ENCODE results near the gene ARID1B. TPM values are rescaled to one million over a fixed set of nuclear protein-coding genes. Genes with fewer than 3 reads are reported as not detected.

ARID1B gene
- total and polyA plus RNA-seq, 9 donors: 44.2 to 72.5 (median 63.5) TPM

GRCh38 chr6:157215717-157216116 is 438.5 kb downstream of the ARID1B start:
- Histone ChIP-seq H3K36me3 (ENCODE audit: control insufficient read depth, insufficient read depth, low read length) (no peaks in the 10 kb centered on the region), H3K9me3 (replicated peaks; ENCODE audit: control insufficient read depth, low read depth, low read length) (no peaks in the 10 kb centered on the region), H3K4me3 (ENCODE audit: low read length) (no peak overlapping the region), H3K27me3 (ENCODE audit: control insufficient read depth, insufficient read depth, low read length) (no peaks in the 10 kb centered on the region), H3K4me1 (ENCODE audit: control insufficient read depth, insufficient read depth, low read length) (peaks cover 6% of the 10 kb centered on the region), H3K27ac (ENCODE audit: low read length) (no peak overlapping the region)
- WGBS (ENCODE audit: insufficient coverage): no CpG with 5 or more reads among the region's 2 CpGs
- no peak for DNase-seq

GRCh38 chr6:157216570-157216969 is 439.4 kb downstream of the ARID1B start:
- Histone ChIP-seq H3K9me3 (replicated peaks; ENCODE audit: control insufficient read depth, low read depth, low read length) (no peaks in the 10 kb centered on the region), H3K27me3 (ENCODE audit: control insufficient read depth, insufficient read depth, low read length) (no peaks in the 10 kb centered on the region), H3K27ac (ENCODE audit: low read length) (no peak overlapping the region), H3K36me3 (ENCODE audit: control insufficient read depth, insufficient read depth, low read length) (no peaks in the 10 kb centered on the region), H3K4me3 (ENCODE audit: low read length) (no peak overlapping the region), H3K4me1 (ENCODE audit: control insufficient read depth, insufficient read depth, low read length) (peaks cover 6% of the 10 kb centered on the region)
- 87% methylated on average over 5 of the region's 5 CpGs for WGBS (ENCODE audit: insufficient coverage)
- DNase-seq: no peak

- H3K4me3 ChIP-seq (ENCODE audit: low read length): no peak overlapping the region
- 77% methylated on average over 20 of the region's 20 CpGs for WGBS (ENCODE audit: insufficient coverage)
- H3K27me3 ChIP-seq (ENCODE audit: control insufficient read depth, insufficient read depth, low read length): no peaks in the 10 kb centered on the region
- H3K4me1 ChIP-seq (ENCODE audit: control insufficient read depth, insufficient read depth, low read length): peaks cover 6% of the 10 kb centered on the region
- no peak for DNase-seq
- H3K9me3 ChIP-seq (replicated peaks; ENCODE audit: control insufficient read depth, low read depth, low read length): no peaks in the 10 kb centered on the region
- H3K36me3 ChIP-seq (ENCODE audit: control insufficient read depth, insufficient read depth, low read length): no peaks in the 10 kb centered on the region
- H3K27ac ChIP-seq (ENCODE audit: low read length): no peak overlapping the region
Measured at GRCh38 chr6:157217198-157217893, 440.2 kb downstream of the ARID1B start.

DNA sequence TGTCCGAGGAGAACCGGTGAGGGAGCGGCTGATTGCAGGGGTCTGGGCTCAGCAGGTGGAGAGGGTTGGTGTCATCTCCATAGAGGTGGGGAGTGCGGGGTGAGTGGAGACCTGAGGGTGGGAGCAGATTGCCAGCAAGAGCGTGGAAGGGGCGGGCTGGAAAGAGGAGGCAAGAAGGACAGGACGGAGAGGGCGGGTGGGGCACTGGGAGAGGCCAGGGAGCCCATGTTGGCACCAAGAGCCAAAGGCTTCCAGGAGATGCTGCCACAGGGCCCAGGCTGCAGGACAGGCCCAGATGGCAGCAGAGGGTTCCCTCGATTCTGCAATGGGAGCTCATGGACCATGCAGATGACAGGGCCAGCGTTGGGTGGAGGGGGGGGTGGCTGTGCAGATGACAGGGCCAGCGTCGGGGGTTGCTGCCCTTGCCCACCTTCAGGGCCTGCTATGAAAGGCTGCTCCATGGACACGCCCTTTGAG is 440.8 kb downstream of the ARID1B start:
- Histone ChIP-seq H3K27me3 (ENCODE audit: control insufficient read depth, insufficient read depth, low read length) (peaks cover 2% of the 10 kb centered on the region), H3K4me1 (ENCODE audit: control insufficient read depth, insufficient read depth, low read length) (peaks cover 6% of the 10 kb centered on the region), H3K36me3 (ENCODE audit: control insufficient read depth, insufficient read depth, low read length) (no peaks in the 10 kb centered on the region), H3K9me3 (replicated peaks; ENCODE audit: control insufficient read depth, low read depth, low read length) (no peaks in the 10 kb centered on the region), H3K4me3 (ENCODE audit: low read length) (no peak overlapping the region), H3K27ac (ENCODE audit: low read length) (no peak overlapping the region)
- WGBS (ENCODE audit: insufficient coverage): 92% methylated on average over 13 of the region's 13 CpGs
- no peak for DNase-seq

- H3K4me3 ChIP-seq (ENCODE audit: low read length): no peak overlapping the region
- DNase-seq: no peak
- no peaks in the 10 kb centered on the region for H3K36me3 ChIP-seq (ENCODE audit: control insufficient read depth, insufficient read depth, low read length)
- no peaks in the 10 kb centered on the region for H3K9me3 ChIP-seq (replicated peaks; ENCODE audit: control insufficient read depth, low read depth, low read length)
- H3K4me1 ChIP-seq (ENCODE audit: control insufficient read depth, insufficient read depth, low read length): peaks cover 3% of the 10 kb centered on the region
- 87% methylated on average over 15 of the region's 23 CpGs for WGBS (ENCODE audit: insufficient coverage)
- H3K27ac ChIP-seq (ENCODE audit: low read length): no peak overlapping the region
- peaks cover 2% of the 10 kb centered on the region for H3K27me3 ChIP-seq (ENCODE audit: control insufficient read depth, insufficient read depth, low read length)
Measured at GRCh38 chr6:157218371-157219198, 441.4 kb downstream of the ARID1B start.

DNA sequence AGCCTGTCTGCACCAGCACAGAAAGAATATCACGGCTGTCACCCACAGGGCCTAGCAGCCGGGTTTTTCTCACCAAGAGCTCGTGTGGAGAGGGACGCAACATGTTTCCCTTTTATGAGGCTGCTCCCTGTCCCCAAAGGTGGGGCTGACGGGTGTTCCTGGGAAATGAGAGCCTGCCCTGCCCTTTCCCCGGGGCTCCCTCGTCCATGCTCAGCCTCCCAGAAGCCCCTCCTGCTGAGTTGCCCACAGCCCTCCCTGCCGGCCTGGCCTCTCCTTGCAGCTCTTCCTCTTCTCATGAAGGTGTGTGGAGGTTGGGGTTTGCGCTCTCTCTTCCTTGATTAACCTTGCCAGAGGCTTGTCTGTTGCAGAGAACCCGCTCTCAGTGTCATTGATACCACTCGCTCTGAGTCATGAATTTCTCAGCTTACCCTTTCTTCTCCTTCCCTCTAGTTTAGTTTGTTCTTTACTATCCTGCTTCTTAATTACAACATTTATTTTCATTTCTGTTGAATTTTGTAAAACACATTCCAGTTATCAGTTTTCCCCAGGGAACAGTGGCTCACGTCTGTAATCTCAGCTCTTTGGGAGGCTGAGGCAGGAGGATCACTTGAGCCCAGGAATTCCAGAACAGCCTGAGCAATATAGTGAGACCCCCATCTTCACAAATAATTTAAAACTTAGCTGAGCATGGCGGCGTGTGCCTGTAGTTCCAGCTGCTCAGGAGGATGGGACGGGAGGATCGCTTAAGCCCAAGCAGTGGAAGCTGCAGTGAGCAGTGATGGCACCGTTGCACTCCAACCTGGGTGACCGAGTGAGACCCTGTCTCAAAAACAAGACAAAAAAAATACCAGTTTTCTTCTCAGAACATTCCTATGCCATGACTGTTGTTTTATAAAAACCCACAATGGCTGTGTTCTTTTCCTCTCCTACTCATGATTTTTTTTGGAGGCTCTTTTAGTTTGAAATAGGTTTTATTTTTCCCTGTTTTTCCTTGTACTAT is 442.3 kb downstream of the ARID1B start:
- 89% methylated on average over 12 of the region's 18 CpGs for WGBS (ENCODE audit: insufficient coverage)
- H3K4me3 ChIP-seq (ENCODE audit: low read length): no peak overlapping the region
- no peak for DNase-seq

DNA sequence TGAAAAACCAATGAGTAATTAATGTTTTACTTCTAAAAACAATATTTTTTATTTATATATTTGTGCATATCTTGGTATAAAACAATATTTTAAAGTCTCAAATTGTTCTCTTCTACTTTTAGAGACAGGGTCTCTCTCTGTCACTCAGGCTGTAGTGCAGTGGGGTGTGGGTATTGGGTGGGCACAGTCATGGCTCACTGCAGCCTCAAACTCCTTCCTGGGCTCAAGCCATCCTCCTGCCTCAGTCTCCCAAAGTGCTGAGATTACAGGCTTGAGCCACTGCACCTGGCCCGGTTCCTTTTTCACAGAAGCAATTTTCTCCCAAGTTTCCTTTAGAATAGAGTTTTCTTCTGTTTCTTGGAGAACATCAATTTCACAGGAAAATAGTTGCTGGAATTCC is 443.3 kb downstream of the ARID1B start:
- no peak overlapping the region for H3K27ac ChIP-seq (ENCODE audit: low read length)
- WGBS (ENCODE audit: insufficient coverage): no CpG with 5 or more reads among the region's 1 CpG
- no peaks in the 10 kb centered on the region for H3K9me3 ChIP-seq (replicated peaks; ENCODE audit: control insufficient read depth, low read depth, low read length)
- no peak overlapping the region for H3K4me3 ChIP-seq (ENCODE audit: low read length)
- H3K36me3 ChIP-seq (ENCODE audit: control insufficient read depth, insufficient read depth, low read length): no peaks in the 10 kb centered on the region
- DNase-seq: no peak
- peaks cover 5% of the 10 kb centered on the region for H3K27me3 ChIP-seq (ENCODE audit: control insufficient read depth, insufficient read depth, low read length)
- H3K4me1 ChIP-seq (ENCODE audit: control insufficient read depth, insufficient read depth, low read length): peaks cover 7% of the 10 kb centered on the region

More for the DNA sequence above, 442.3 kb downstream of the ARID1B start:
- Histone ChIP-seq H3K9me3 (replicated peaks; ENCODE audit: control insufficient read depth, low read depth, low read length) (no peaks in the 10 kb centered on the region), H3K27me3 (ENCODE audit: control insufficient read depth, insufficient read depth, low read length) (peaks cover 5% of the 10 kb centered on the region), H3K4me1 (ENCODE audit: control insufficient read depth, insufficient read depth, low read length) (no peaks in the 10 kb centered on the region), H3K36me3 (ENCODE audit: control insufficient read depth, insufficient read depth, low read length) (no peaks in the 10 kb centered on the region), H3K27ac (ENCODE audit: low read length) (no peak overlapping the region)

DNA sequence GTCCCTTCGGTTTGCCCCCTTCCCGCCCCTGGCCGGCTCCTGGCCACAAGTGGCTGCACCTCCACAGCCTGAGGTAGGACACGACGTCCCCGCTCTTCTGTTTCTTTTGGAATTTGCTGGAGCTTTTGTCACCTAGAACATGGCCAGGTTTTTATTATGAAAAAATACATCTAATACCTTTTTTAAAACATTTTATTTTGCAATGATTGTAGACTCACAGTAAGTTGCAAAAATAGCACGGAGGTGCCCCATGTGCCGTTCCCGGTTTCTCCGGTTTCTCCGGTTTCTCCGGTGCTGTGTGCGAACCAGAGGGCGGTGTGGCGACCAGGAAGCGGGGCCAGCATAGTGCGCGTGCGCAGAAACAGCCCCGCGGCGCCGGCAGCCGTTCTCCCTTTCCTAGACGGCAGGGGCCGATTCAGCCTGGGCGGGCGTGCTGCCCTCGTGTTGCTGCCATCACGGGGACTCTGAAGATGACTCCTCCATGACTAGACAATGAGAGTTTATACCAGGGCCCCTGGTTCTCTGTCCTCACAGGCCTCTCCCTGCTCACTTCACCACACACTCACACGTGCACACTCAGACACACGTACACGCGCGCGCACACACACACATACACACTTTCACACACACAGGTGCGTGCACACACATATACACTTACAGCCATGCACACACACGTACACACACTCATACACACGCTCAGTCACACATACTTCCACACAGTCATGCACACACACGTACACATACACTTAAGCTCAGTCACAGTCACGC is 444.1 kb downstream of the ARID1B start:
- Histone ChIP-seq H3K27ac (ENCODE audit: low read length) (no peak overlapping the region), H3K27me3 (ENCODE audit: control insufficient read depth, insufficient read depth, low read length) (peaks cover 5% of the 10 kb centered on the region), H3K36me3 (ENCODE audit: control insufficient read depth, insufficient read depth, low read length) (no peaks in the 10 kb centered on the region), H3K4me3 (ENCODE audit: low read length) (peak overlapping the region; percentile 41), H3K4me1 (ENCODE audit: control insufficient read depth, insufficient read depth, low read length) (peaks cover 9% of the 10 kb centered on the region), H3K9me3 (replicated peaks; ENCODE audit: control insufficient read depth, low read depth, low read length) (no peaks in the 10 kb centered on the region)
- 24% methylated on average over 38 of the region's 41 CpGs for WGBS (ENCODE audit: insufficient coverage)
- DNase-seq: peak; percentile 77

DNA sequence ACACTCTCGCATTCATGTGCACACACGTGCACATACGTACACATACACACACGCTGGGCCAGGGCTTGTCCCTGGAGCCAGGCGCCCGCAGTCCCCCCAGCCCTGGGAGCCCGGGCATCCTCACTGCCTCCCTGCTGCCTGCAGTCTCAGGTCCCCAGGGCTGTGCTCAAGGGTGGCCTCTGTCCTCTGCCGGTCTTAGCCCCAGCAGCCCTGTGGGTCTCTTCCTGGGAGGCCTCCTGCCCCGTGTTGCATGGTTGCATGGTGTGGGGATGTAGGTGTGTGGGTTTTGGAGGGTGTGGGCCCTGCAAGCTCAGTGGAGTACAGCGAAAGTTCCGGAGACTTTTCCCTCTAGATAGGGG is 444.6 kb downstream of the ARID1B start:
- 91% methylated on average over 8 of the region's 11 CpGs for WGBS (ENCODE audit: insufficient coverage)
- no peak overlapping the region for H3K27ac ChIP-seq (ENCODE audit: low read length)

More for the DNA sequence above, 444.6 kb downstream of the ARID1B start:
- no peak for DNase-seq
- Histone ChIP-seq H3K36me3 (ENCODE audit: control insufficient read depth, insufficient read depth, low read length) (no peaks in the 10 kb centered on the region), H3K9me3 (replicated peaks; ENCODE audit: control insufficient read depth, low read depth, low read length) (no peaks in the 10 kb centered on the region), H3K4me3 (ENCODE audit: low read length) (no peak overlapping the region), H3K4me1 (ENCODE audit: control insufficient read depth, insufficient read depth, low read length) (peaks cover 10% of the 10 kb centered on the region), H3K27me3 (ENCODE audit: control insufficient read depth, insufficient read depth, low read length) (peaks cover 5% of the 10 kb centered on the region)
